ENCODE data around the gene FN1. TPM values are rescaled to one million over a fixed set of nuclear protein-coding genes. Genes with fewer than 3 reads are reported as not detected.

The FN1 gene
- total and polyA plus RNA-seq, 2 of the 8 experiments (the other 6 are each of a cell fraction or from before 2014, with no cell fraction given) = 42.9 to 109 TPM

DNA sequence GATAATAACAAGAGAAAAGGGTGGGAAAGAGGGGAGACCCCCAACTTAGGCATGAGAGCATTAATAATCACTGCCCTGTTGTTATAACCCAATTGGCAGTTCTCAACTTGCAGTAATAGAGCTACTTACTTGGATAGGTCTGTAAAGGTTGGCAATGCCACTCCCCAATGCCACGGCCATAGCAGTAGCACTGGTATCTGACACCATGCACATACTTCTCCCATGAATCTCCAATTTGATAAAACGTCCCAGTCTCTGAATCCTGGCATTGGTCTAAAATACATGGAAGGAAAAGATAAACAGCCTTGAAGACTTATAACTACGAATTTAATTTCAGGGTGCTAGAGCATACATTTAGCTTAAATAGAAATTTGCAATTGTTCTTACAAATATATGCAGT lies 16.8 kb downstream of the FN1 start:
- Histone ChIP-seq H3K56ac (replicated peaks; ENCODE audit: insufficient read length, low read depth, low read length) (no peak overlapping the region), H4K20me1 (replicated peaks in 1 of 2; ENCODE audit: control insufficient read depth in 1 of 2, insufficient read depth in 2 of 2, low read length in 2 of 2) (no peaks in the 10 kb centered on the region), H3K9me3 (ENCODE audit: insufficient read depth in 2 of 2, low read depth in 1 of 2, low read length in 1 of 2) (no peaks in the 10 kb centered on the region), H2BK20ac (ENCODE audit: low read length) (no peak overlapping the region), H3K4me2 (ENCODE audit: insufficient read depth in 1 of 2, low read depth in 2 of 2, low read length in 2 of 2) (no peak overlapping the region), H2AK5ac (ENCODE audit: low read depth, low read length) (no peak overlapping the region), H3K36me3 (ENCODE audit: control insufficient read depth in 2 of 4, insufficient read depth in 4 of 4, low read length in 3 of 4) (peaks cover 2 to 17% (median 9%) of the 10 kb centered on the region in 4 experiments; a peak in 6 of 8 replicates), H2BK5ac (ENCODE audit: low read depth, low read length) (no peak overlapping the region), H2BK15ac (ENCODE audit: low read length) (no peak overlapping the region), H3K79me1 (ENCODE audit: low read depth, low read length) (no peaks in the 10 kb centered on the region), H3K79me2 (ENCODE audit: control insufficient read depth in 1 of 2, insufficient read depth in 2 of 2, low read length in 2 of 2) (no peaks in the 10 kb centered on the region), H3K9ac (replicated peaks in 1 of 4; ENCODE audit: extremely low read depth in 1 of 4, low read depth in 3 of 4, low read length in 3 of 4) (no peak overlapping the region), H2BK120ac (replicated peaks; ENCODE audit: low read depth, low read length) (no peak overlapping the region), H3K23ac (ENCODE audit: insufficient read length) (no peak overlapping the region), H3K18ac (ENCODE audit: extremely low read depth, low read length) (no peak overlapping the region), H3K27me3 (replicated peaks in 1 of 4; ENCODE audit: control insufficient read depth in 3 of 4, extremely low read depth in 1 of 4, insufficient read depth in 3 of 4, low read length in 3 of 4) (no peaks in the 10 kb centered on the region), H4K5ac (ENCODE audit: insufficient read length, low read depth, low read length) (no peak overlapping the region), H3K23me2 (ENCODE audit: low read depth, low read length) (no peaks in the 10 kb centered on the region), H3K4ac (replicated peaks; ENCODE audit: insufficient read length, low read depth, low read length) (no peak overlapping the region), H2BK12ac (ENCODE audit: low read depth, low read length) (no peak overlapping the region), H2AFZ (ENCODE audit: low read length) (no peak overlapping the region), H4K91ac (replicated peaks; ENCODE audit: insufficient read length, low read length) (no peak overlapping the region), H3K4me3 (ENCODE audit: extremely low read depth in 1 of 4, insufficient read depth in 2 of 4, low read depth in 3 of 4, low read length in 4 of 4) (no peak overlapping the region), H3K14ac (ENCODE audit: insufficient read length) (no peak overlapping the region), H4K8ac (ENCODE audit: extremely low read depth, insufficient read depth, low read length) (no peak overlapping the region), H3K27ac (ENCODE audit: low read depth, low read length) (no peak overlapping the region), H3K4me1 (replicated peaks in 1 of 4; ENCODE audit: control insufficient read depth in 3 of 4, insufficient read depth in 4 of 4, low read length in 3 of 4) (no peaks in the 10 kb centered on the region)
- CTCF ChIA-PET (ENCODE audit: partially characterized antibody) = interaction anchor here (2.0 kb wide), 1 partner anchor 10 kb away, joined by 6 read pairs; no protein-coding TSS in a partner anchor
- DNase-seq (ENCODE audit: low read depth in 1 of 2, low spot score in 2 of 2) = no peak
- 84% methylated on average over 3 of the region's 3 CpGs; no CpG with 5 or more reads in 1 of the 2 experiments for WGBS, 2 experiments (ENCODE audit: extremely low coverage in 1 of 2, insufficient coverage in 1 of 2, insufficient read length in 1 of 2, insufficient replicate concordance in 2 of 2, low coverage in 1 of 2, low lambda C conversion rate in 2 of 2, missing lambda C conversion rate in 1 of 2)
- no peak for FAIRE-seq
- POLR2A ChIA-PET (ENCODE audit: partially characterized antibody) = no interaction called here
- TF ChIP-seq KDM1A (IDR thresholded peaks at IDR 0.05; ENCODE audit: borderline replicate concordance, low read length) (no peak), POLR2AphosphoS5 (IDR thresholded peaks at IDR 0.05; ENCODE audit: low read depth, low read length) (no peak), BACH1 (IDR thresholded peaks at IDR 0.05; ENCODE audit: low read length) (no peak), EGR1 (IDR thresholded peaks at IDR 0.05; ENCODE audit: borderline replicate concordance, low read depth, low read length) (no peak), FOSL1 (IDR thresholded peaks at IDR 0.05; ENCODE audit: insufficient read depth, low read depth, low read length) (no peak), JUN (IDR thresholded peaks at IDR 0.05; ENCODE audit: low read depth, low read length) (no peak), KDM4A (IDR thresholded peaks at IDR 0.05; ENCODE audit: low read depth, low read length, severe bottlenecking) (no peak), GABPA (IDR thresholded peaks at IDR 0.05; ENCODE audit: borderline replicate concordance, insufficient read depth, low read length) (no peak), KDM5A (IDR thresholded peaks at IDR 0.05; ENCODE audit: low read length) (no peak), TBP (IDR thresholded peaks at IDR 0.05; ENCODE audit: low read depth, low read length) (no peak), SP4 (IDR thresholded peaks at IDR 0.05; ENCODE audit: low read length) (no peak)
